Endothelial cell of umbilical vein (primary cell): Measurements from ENCODE around the gene MYT1. TPM values are rescaled to one million over a fixed set of nuclear protein-coding genes. Genes with fewer than 3 reads are reported as not detected.

Source experiments
- BruUV-seq: library from RNA; stranded (reverse); fragments of 400-500 nt; replicated peaks from 2 replicates; lab custom pipeline; 2021; lab: Mats Ljungman, UMichigan
- CTCF ChIA-PET: fragments of 300-600, 350-600 bp; sonication (Branson Sonifier 250); formaldehyde crosslinking; loops from one replicate; lab custom pipeline; 2021; ENCODE audit warnings: antibody characterized with exemption, inconsistent platforms; lab: Charles Lee
- POLR2A ChIA-PET: fragments of 300-600, 350-600 bp; sonication (Branson Sonifier 250); formaldehyde crosslinking; loops from one replicate; lab custom pipeline; 2021; ENCODE audit warnings: antibody characterized with exemption, inconsistent platforms; lab: Charles Lee
- DNase-seq: peaks from one replicate; pipeline ENCODE4 v3.0.0-alpha.2; 2011; ENCODE audit warnings: low read depth, low spot score
- FAIRE-seq: peaks from 2 replicates; lab custom pipeline; 2011; peaks lifted over from hg19 to GRCh38; lab: Jason Lieb, UNC
- H2AFZ ChIP-seq: 2 replicates; pipeline ENCODE4 v1.6.0; 2012; ENCODE audit warnings: low read depth, low read length, control low read depth, inconsistent platforms
- H3K27ac ChIP-seq: 2 replicates; pipeline ENCODE4 v1.5.1; 2011; ENCODE audit warnings: low read depth, mild to moderate bottlenecking, control low read depth, low read length, moderate library complexity; ENCODE audit not compliant: insufficient read depth
- H3K27me3 ChIP-seq, 2 experiments: 2 replicates each; pipeline versions ENCODE4 v1.6.0 to v1.6.1; 2011; ENCODE audit warnings: low read length in 2 of 2, mixed read lengths in 1 of 2; ENCODE audit not compliant: control insufficient read depth in 2 of 2, insufficient read depth in 2 of 2
- H3K36me3 ChIP-seq, 2 experiments: 2 replicates in 1 of 2; 3 replicates in 1 of 2; pipeline ENCODE4 v1.5.1; 2011; ENCODE audit warnings: low read length in 2 of 2, mild to moderate bottlenecking in 1 of 2, moderate library complexity in 1 of 2; ENCODE audit not compliant: control insufficient read depth in 2 of 2, insufficient read depth in 2 of 2; ENCODE audit errors: extremely low read depth in 1 of 2
- H3K4me1 ChIP-seq: 3 replicates; pipeline ENCODE4 v1.5.1; 2011; ENCODE audit warnings: mild to moderate bottlenecking, low read length; ENCODE audit not compliant: control insufficient read depth, insufficient read depth; ENCODE audit errors: extremely low read depth
- H3K4me2 ChIP-seq: 2 replicates; pipeline ENCODE4 v1.6.1; 2011; ENCODE audit warnings: low read length, control low read depth, mixed read lengths; ENCODE audit not compliant: insufficient read depth
- H3K4me3 ChIP-seq, 3 experiments: fragments of 200-600 bp in 1 of 3; sonication (generic), shearing (Covaris generic) in 1 of 3; replicated peaks in 1 of 3; 2 replicates each; pipeline ENCODE4 v1.5.1; 2011 to 2016; ENCODE audit warnings: control low read depth in 3 of 3, low read length in 3 of 3, mild to moderate bottlenecking in 2 of 3, inconsistent platforms in 1 of 3, low read depth in 1 of 3, moderate library complexity in 1 of 3; ENCODE audit not compliant: insufficient read depth in 1 of 3
- H3K79me2 ChIP-seq: 2 replicates; pipeline ENCODE4 v1.6.0; 2012; ENCODE audit warnings: low read length, inconsistent platforms; ENCODE audit not compliant: control insufficient read depth, insufficient read depth
- H3K9ac ChIP-seq: replicated peaks from 2 replicates; pipeline ENCODE3; 2011; ENCODE audit warnings: low read length, control low read depth; ENCODE audit not compliant: insufficient read depth; ENCODE audit errors: extremely low read depth
- H3K9me1 ChIP-seq: replicated peaks from 3 replicates; pipeline ENCODE4 v1.6.0; 2011; ENCODE audit warnings: mild to moderate bottlenecking, low read length; ENCODE audit not compliant: control insufficient read depth, insufficient read depth; ENCODE audit errors: extremely low read depth
- H3K9me3 ChIP-seq: replicated peaks from 2 replicates; pipeline ENCODE4 v1.5.1; 2012; ENCODE audit warnings: low read length, inconsistent platforms; ENCODE audit not compliant: control insufficient read depth, insufficient read depth
- H4K20me1 ChIP-seq: replicated peaks from 2 replicates; pipeline ENCODE3; 2011; ENCODE audit warnings: mild to moderate bottlenecking, low read length; ENCODE audit not compliant: control insufficient read depth, insufficient read depth; ENCODE audit errors: extremely low read depth
- CTCF ChIP-seq, 2 donors: IDR thresholded peaks; 1 replicate in 1 of 2; 2 replicates in 1 of 2; pipeline ENCODE4 v1.5.1; 2011; ENCODE audit warnings: low read length in 2 of 2, mild to moderate bottlenecking in 2 of 2, moderate library complexity in 2 of 2, control low read depth in 1 of 2, inconsistent platforms in 1 of 2, low read depth in 1 of 2; ENCODE audit not compliant: insufficient read depth in 1 of 2; ENCODE audit errors: extremely low read depth in 1 of 2
- EZH2 ChIP-seq: IDR thresholded peaks from 2 replicates; pipeline ENCODE4 v1.6.1; 2012; ENCODE audit warnings: borderline replicate concordance, low read depth, mild to moderate bottlenecking, moderate library complexity, low read length, inconsistent platforms; ENCODE audit not compliant: severe bottlenecking
- FOS ChIP-seq: IDR thresholded peaks from 2 replicates; pipeline ENCODE4 v1.6.1; 2011; ENCODE audit warnings: mild to moderate bottlenecking, low read length, moderate library complexity, borderline replicate concordance; ENCODE audit not compliant: insufficient read depth
- GATA2 ChIP-seq: IDR thresholded peaks from 2 replicates; pipeline ENCODE4 v1.7.0; 2011; ENCODE audit warnings: low read depth, mild to moderate bottlenecking, moderate library complexity, mixed read lengths, low read length; ENCODE audit not compliant: insufficient read length, insufficient read depth
- JUN ChIP-seq: IDR thresholded peaks from 2 replicates; pipeline ENCODE4 v1.6.1; 2011; ENCODE audit warnings: borderline replicate concordance, low read depth; ENCODE audit not compliant: insufficient read length, insufficient read depth
- MAX ChIP-seq: IDR thresholded peaks from 2 replicates; pipeline ENCODE4 v1.6.1; 2011; ENCODE audit not compliant: insufficient read depth, insufficient read length
- MYC ChIP-seq: IDR thresholded peaks from one replicate; pipeline ENCODE4 v1.6.1; 2011; ENCODE audit warnings: mild to moderate bottlenecking, low read depth, low read length
- POLR2A ChIP-seq: IDR thresholded peaks from 2 replicates; pipeline ENCODE4 v1.6.1; 2012; ENCODE audit warnings: low read depth, mild to moderate bottlenecking, control low read depth, low read length
- POLR2AphosphoS5 ChIP-seq: IDR thresholded peaks from 2 replicates; pipeline ENCODE4 v1.6.1; 2012; ENCODE audit warnings: low read depth, mild to moderate bottlenecking, control low read depth, low read length, moderate library complexity; ENCODE audit not compliant: insufficient read depth
- dilution Hi-C: fragments of 300-500 bp; cut with MboI; formaldehyde crosslinking; loops from one replicate; pipeline ENCODE4 v1.15.0; 2019; ENCODE audit warnings: low sequenced_read_pairs; ENCODE audit not compliant: extremely low pct_ligation_motif_present
- intact Hi-C: fragments of 100-400 bp; cut with micrococcal nuclease; formaldehyde crosslinking; loops from one replicate; pipeline ENCODE4 v1.10.0; 2022
- polyA plus RNA-seq, 4 experiments: library from polyadenylated mRNA; depleted of rRNA in 3 of 4; stranded (reverse) in 3 of 4; unstranded in 1 of 4; fragments of >200 nt; gene quantifications; 2 replicates each; pipeline versions ENCODE4 v1.2.1 to v1.2.3, GENCODE V29; 2011 to 2012; ENCODE audit warnings: missing spikeins in 1 of 4
- total RNA-seq: library from RNA; stranded (reverse); gene quantifications from 2 replicates; pipeline ENCODE4 v1.2.3, GENCODE V29; 2021

Gene MYT1
- total and polyA plus RNA-seq, 2 donors (not counting 3 experiments of a cell fraction or from before 2014, with no cell fraction given), result not detected

DNA sequence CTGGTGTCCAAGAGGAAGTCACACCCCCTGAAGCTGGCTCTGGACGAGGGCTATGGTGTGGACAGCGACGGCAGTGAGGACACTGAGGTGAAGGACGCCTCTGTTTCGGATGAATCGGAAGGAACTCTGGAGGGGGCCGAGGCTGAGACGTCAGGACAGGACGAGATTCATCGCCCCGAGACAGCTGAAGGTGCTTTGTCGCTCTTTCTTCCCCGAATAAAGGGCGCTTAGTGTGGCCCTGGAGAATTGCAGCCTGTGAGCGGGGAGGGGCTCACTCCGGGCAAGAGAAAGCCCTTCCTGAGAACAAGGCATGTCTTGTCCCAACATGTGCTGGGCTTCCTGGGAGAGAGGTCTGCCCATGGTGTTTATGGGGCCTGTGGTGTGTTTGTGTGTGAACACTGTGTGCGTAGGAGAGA is 41.4 kb downstream of the MYT1 start:
- FAIRE-seq, result no peak
- BruUV-seq, result no TSS peak

More for the DNA sequence above, 41.4 kb downstream of the MYT1 start:
- Histone ChIP-seq H2AFZ (no peak overlapping the region), H3K27ac (no peak overlapping the region), H3K4me2 (no peak overlapping the region), H3K9ac (no peak overlapping the region), H3K9me1 (no peaks in the 10 kb centered on the region), H3K36me3 (no peaks in the 10 kb centered on the region), H3K9me3 (no peaks in the 10 kb centered on the region), H3K4me1 (no peaks in the 10 kb centered on the region), H3K79me2 (no peaks in the 10 kb centered on the region), H3K4me3 (no peak overlapping the region), H3K27me3 (no peaks in the 10 kb centered on the region), H4K20me1 (no peaks in the 10 kb centered on the region)
- TF ChIP-seq JUN (no peak), POLR2AphosphoS5 (no peak), POLR2A (no peak), FOS (no peak), GATA2 (no peak), MYC (no peak), MAX (no peak), EZH2 (no peak), CTCF (IDR thresholded peaks at IDR 0.05; ENCODE audit: extremely low read depth in 1 of 2, insufficient read depth in 1 of 2, low read depth in 1 of 2, low read length in 2 of 2) (no peak)
- ChIA-PET CTCF (no interaction called here), POLR2A (no interaction called here)
- DNase-seq, result no peak
- intact Hi-C loops, result no loop called here
- dilution Hi-C loops, result no loop called here
